OCI-LY7 (cell line): ENCODE results near the gene SCO1.

Source experiments
- CTCF ChIP-seq: fragments of 200-600 bp; sonication (generic); conservative IDR thresholded peaks from 2 replicates; pipeline ENCODE4 v1.5.1; 2014; ENCODE audit warnings: mild to moderate bottlenecking, antibody characterized with exemption, low read length, moderate library complexity, mixed read lengths
- EZH2phosphoT487 ChIP-seq: fragments of 200-600 bp; sonication (generic); IDR thresholded peaks from 2 replicates; pipeline ENCODE4 v1.6.1; 2018; ENCODE audit warnings: low read depth, borderline replicate concordance, mild to moderate bottlenecking, mixed run types, antibody characterized with exemption, low read length, moderate library complexity, mixed read lengths

GRCh38 chr17:10738521-10739258 lies 41.4 kb upstream of the SCO1 start:
- TF ChIP-seq CTCF (no peak), EZH2phosphoT487 (no peak)
